HG02588 (cell line): ENCODE measurements around the gene STC2.
A peak's percentile ranks its signal among the peaks of the same experiment; 100 is the strongest.
"Not testable (repeated sequence)": the region's sequence is repeated elsewhere in the genome, so short reads cannot be mapped to it uniquely, and the experiment has no call there.

Source experiments
- ATAC-seq: cut with Tn5 transposase; IDR thresholded peaks from one replicate; pipeline ENCODE4 v1.9.1; 2021; ENCODE audit warnings: mild to moderate bottlenecking, moderate library complexity; ENCODE audit not compliant: unreplicated experiment

The STC2 gene, protein sequence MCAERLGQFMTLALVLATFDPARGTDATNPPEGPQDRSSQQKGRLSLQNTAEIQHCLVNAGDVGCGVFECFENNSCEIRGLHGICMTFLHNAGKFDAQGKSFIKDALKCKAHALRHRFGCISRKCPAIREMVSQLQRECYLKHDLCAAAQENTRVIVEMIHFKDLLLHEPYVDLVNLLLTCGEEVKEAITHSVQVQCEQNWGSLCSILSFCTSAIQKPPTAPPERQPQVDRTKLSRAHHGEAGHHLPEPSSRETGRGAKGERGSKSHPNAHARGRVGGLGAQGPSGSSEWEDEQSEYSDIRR

DNA sequence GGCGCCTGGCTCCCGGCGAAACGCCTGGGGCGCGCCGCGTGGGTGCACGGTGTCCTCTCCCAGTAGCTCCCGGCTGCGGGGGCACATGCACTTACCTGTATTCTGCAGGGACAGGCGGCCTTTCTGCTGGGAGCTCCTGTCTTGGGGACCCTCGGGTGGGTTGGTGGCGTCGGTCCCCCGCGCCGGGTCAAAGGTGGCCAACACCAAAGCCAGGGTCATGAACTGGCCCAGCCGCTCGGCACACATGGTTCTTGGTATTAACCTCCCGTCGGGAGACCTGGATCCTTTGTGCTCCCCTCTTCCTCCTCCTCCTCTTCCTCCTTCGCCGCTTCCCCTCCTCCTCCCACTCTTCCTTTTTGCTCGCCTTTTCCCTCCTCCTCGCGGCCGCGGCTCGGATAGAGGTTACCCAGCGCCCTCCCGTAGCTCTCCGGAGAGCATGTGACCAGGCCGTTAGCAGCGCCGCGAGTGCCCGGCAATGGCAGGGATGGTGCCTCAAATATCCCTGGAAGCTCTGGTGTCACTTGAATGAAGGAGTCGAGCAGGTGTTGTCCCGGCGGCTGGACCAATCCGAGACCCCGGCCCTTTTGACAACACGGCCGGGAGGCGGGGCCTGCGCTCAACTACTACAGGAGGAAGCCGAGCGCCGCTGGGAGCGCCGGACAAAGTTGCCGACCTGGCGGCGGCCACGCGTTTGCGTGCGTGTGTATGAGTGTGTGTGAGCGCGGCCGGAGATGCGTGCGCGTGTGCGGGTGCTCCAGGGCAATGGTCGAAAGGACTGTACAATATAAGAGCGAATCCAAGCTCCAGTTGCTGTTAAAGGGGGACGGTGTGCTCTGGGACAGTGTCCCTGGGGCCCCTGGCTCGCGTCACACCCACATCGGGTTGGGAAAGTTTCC is at the start of gene STC2:
Gene STC2, minus strand, starts transcription at position 467 of the 896 bp plus-strand sequence. Its CDS starts 221 bp downstream, at position 246.
- ATAC-seq: peak; percentile 56

DNA sequence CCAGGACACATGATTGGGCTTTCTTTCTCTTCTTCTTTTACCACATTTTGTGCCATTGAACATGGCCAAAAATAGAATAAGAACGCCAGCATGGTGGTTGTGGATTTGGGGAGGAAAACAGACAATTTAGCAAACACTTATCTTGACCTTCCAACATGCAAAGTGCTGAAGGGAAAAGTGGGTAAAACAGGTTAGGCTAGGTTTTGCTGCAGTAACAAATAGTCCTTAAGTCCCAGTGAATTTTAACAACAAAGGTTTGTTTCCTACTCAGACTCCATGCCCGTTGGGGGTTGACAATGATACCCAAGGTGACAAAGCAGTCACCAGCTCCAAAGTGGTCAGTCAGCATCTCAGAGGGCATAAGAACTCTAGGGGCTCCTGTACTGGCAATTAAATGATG is 43.2 kb upstream of the STC2 start:
- ATAC-seq: no peak

DNA sequence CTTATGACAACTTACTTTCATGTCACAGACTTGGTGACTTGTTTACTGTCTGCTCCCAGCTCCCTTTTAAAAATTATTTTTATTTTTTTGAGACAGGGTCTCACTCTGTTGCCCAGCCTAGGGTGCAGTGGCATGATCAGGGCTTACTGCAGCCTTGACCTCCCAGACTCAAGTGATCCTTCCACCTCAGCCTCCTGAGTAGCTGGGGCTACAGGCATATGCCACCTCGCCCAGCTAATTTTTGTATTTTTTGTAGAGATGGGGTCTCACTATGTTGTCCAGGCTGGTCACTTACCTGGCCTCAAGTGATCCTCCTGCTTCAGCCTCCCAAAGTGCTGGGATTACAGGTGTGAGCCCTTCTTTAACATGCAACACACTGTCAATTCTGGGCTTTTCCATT is 35.2 kb upstream of the STC2 start:
- not testable (repeated sequence) for ATAC-seq

DNA sequence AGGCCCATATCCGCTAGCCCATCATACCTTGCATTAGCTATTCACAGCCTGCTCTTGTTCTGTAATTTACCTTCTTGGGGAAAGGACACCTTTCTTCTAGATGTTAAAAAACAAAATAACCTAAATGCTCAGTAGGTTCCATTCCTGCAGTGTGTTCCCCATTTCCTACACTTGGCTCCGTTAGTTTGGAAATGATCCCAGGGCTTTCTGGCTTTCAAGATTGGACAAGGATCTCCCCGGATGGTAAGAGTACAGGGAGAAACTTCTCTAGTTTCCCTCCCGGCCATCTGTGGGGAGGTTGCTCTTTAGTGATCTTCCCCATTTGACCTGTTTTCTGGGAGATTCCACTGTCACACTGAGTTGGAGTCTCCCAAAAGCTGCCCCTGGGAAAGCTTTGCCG is 27.3 kb upstream of the STC2 start:
- ATAC-seq: no peak

DNA sequence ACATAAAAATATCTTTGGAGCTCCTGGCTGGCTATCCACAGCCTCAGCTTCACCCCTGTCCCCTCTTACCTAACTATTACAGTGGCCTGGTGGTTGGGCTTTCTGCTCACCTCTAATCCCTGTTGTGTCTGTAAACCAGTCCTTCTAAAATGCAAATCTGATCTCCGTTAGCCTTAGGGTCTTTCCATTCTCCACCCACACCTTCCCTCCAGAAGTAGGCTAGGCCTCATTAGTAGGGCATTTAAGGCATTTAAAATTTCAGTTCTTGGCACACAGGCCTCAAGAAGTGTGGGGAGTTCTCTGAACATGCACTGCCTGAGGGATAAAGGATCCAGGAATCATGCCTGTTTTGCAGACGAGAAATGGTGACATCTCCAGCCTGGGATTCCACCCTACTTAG is 26.4 kb upstream of the STC2 start:
- no peak for ATAC-seq

DNA sequence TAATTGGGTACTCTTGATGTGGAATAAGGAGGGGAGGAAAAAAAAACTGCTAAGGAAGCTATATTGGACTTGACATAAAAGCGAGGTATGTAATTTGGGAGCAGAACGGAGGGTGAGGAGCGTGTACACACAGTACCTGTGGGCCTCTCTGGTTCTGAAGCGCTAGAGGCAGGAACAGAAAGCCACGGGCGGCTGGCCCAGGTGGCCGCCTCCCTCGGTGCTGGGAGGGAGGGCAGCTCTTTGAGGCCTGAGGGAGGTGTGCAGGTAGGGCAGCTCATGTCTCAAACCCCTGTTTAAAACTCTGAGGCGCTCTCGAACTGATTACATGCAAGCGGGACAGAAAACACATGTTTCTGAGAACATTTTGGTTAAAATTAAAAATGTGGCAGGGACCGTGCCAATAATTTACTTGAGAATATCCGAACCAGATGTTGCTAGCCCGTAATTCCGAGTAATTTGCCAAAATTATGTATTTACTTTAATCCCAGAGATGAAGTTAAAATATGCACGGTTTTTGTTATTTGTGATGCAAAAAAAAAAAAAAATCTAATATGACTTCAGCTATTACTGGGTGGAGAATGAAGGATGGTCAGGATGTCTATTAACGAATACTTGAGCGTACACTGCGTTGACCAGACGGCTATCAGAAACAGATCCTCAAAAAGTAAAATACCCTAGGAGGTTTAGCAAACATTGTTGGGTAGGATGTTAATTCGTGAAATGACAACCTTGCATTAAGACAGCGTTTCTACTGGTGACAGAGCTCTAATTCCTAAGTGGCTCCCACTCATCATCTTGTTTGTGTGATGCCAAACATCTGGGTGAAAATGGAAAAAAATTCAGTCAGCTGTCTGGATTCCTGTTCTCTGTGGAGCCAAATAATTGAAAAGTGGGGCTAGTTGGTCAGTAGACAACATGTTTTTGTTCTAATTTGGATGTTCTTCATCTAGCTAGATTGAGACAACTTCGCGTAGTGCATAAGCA is 24.4 kb upstream of the STC2 start:
- ATAC-seq: no peak

DNA sequence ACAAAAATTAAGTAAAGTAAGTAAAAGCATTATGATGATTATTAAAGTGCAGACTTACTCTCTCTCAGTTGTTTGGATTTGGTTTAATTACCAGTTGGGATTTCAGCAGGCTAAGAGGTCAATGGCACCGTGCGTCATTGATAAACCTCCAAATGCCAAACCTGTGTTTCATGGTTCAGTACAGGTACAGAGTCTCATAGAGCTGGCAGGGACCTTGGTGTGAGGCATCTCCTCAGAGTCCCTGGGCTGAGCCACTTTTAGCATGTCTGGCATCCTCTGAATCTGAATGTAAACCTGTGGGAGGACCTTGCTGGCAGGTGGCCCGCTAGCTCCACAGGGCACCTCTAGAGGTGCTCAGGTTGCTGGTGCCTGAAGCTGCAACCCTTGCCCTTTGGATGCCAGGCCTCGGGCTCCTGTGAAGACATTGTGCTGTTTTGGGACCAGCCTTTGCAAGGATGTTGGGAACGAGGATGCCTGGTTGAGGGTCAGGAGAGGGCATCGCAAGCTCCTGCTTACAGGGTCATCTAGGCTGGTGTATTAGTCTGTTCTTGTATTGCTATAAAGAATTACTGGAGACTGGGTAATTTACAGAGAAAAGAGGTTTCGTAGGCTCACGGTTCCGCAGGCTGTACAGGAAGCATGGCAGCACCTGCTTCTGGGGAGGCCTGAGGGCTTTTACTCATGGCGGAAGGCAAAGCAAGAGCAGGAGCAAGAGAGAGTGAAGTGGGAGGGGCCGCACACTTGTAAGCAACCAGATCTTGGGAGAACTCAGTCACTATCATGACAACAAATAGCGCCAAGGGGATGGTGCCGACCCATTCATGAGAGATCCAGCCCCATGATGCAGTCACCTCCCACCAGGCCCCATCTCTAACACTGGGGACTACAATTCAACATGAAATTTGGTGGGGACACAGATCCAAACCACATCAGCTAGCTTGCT is 14.9 kb upstream of the STC2 start:
- ATAC-seq: no peak

DNA sequence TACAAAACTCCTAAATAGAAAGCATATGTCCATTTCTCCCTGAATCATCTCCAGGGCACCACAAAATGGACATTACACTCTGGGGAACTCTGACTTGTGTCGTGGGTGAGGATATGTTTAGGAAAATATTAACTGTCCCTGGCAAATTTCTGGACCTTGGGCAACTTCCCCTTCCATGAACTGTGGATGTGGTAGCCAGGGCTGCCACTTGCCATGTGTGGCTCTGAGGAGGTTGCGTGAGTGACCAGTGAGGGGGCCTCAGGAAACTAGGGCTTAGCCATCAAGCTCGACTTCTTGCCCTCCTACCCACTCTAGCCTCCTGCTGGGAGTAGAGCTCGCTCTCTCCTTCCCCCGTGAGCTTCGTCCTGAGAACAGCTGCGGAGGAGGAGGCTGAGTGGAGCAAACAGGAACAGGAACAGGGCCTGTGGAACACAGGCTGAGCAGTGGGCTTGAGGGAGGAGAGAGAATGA is 13.8 kb upstream of the STC2 start:
- ATAC-seq: no peak

DNA sequence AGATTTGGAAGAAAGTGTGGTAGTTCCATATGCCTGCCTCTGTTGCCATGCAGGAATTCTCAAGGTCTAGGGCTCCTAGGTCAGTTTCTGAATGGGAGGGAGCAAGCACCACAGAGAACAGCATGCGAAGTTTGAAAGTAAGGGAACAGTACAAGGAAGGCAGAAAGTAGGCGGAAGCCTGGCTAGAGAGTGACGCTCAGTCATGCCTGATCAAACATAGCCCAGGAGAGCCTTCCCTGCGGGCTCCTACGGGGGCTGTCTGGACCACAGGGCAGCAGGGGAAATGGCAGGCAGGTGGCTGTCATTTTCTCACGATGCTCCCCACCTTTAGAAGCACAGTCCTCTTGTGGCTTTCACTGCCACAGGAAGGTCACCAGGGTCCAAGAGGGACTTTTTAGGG is 12.8 kb upstream of the STC2 start:
- ATAC-seq: no peak

DNA sequence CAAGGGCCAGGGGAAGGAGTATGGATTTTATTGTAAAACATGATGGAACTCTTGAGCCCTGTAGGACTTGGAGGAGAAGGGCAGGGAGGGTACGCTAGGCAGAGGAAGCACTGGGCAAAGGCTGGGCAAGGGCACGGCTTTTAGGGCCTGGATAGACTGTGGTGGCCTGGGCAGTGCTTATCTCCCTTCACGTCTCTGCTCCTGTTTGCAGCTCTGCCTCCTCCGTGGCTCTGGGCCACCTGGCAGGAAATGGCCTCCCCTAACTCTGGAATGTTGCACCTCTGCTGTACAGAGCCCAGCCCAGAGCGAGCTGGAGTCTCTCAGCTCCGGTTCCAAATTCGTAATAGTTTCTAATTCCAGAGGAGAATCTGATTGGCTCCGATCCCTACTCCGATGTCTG is 12.2 kb upstream of the STC2 start:
- no peak for ATAC-seq

DNA sequence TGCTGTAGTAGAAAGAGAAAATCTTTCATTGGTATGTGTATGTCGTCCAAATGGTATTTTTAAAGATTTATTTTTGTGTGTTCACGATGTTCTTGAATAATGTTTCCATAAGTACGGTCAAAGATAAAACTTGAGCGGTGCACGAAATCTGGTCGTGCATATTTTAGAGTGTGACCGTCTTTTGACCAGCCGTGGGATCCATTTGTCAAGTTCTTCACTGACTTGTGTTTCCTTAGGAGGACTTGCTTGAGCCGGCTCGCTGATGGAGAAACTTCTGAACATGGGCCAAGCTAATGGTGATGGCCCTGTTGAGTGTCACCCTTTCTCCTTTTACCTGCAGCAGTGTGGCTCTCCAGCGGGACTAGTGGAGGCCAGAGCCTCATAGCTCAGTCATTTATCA is 11.1 kb upstream of the STC2 start:
- no peak for ATAC-seq

DNA sequence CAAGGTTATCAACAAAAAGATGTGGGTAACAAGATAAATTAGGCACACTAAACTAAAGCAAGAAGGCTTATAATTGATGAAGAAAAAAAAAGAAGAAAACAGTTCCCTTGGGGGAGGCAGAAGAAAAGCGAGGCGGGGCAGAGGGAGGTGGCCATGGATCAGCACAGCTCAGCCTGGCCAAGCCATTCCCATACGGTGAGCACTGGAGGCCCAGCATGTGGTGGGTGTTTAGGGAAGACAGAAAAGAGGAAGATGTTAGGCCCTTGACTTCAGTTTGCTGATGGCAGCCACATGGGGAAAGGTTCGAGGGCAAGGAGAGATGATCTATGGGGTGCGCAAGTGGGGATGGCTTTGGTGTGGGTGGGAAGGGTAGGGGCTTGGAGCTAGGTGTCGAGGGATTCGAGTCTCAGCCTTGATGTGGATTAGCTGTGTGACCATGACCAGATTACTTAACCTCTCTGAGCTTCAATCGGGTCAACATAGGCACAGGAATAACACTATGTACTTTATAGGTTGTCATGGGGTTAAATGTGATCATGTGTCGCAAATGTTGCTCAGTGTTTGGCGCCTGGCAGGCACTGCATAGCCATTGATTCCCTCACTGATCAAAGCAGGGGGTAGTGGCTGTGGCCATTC is 10.3 kb upstream of the STC2 start:
- ATAC-seq: no peak

DNA sequence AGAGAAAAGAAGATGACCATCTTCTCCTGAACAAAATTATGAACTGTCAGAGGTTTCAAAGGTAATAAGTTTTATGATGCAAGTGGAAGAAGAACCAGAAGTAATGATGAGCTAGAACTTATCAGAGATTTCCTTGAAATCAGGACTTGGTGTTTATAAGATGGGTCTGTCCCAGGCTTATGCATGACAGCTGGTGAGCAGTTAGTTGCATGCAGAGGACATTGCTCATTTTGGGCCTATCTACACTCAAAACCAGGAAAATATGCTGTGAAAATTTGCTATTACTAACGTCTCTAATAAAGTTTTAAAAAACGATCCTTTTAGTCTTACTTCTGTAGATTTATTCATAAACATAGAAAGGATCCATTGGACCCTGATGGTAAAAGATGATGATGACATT is 6.6 kb upstream of the STC2 start:
- no peak for ATAC-seq

DNA sequence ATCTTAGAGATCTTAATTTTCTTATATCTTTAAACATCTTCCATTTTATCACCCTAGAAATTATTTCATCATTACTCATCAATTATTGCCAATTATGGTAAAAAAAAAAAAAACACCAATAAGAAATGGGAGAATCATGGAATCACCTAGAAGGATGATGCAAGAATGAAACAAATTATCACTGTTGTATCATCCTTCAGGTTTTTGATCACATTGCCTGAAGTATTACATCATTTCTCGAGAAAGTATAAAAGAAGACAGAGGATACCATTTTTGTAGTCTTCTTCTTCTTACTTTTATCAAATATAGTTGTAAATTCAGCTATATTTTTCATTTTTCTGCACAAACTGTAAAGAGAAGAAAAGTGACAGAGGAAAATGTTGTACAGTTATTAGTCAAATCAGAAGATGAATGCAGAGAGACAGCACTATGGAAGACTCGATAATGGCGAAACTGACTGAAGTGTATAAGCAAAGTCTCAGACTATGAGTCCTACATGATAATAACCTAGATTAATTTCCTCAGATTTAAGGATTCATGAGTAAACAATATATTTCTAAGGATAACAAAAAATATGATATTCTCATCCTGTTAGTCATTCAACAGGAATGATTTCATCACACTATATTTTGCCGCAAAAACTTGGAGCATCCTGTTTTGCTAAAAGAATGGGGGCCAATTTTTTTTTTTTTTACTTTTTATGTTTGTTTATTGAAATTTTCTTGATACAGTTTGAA is 5.9 kb upstream of the STC2 start:
- ATAC-seq: no peak

DNA sequence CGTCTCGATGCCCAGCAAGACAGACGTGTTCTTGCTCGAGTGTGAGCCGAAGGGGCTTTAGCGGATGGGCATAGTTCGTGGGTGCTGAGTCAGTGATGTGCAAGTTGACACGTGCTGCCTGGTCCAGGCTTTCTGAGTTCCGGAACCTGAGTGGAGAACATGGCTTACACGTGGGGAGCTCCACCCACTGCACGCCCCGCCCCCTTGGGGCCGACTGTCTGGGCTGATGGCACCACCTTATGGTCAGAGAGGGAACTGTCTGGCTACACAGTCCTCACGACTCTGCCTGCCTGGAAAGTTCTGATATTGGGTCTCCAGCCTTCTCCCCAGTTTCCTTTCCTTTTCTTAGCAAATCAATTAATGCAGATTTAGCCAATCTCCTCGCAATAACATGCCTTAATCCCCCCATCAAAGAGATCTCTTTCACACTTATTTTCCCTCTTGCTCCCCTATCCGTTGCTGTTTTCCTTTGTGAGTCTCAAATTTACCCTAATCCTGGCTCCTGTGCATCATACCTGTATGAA is 3.8 kb upstream of the STC2 start:
- ATAC-seq: peak; percentile 44

DNA sequence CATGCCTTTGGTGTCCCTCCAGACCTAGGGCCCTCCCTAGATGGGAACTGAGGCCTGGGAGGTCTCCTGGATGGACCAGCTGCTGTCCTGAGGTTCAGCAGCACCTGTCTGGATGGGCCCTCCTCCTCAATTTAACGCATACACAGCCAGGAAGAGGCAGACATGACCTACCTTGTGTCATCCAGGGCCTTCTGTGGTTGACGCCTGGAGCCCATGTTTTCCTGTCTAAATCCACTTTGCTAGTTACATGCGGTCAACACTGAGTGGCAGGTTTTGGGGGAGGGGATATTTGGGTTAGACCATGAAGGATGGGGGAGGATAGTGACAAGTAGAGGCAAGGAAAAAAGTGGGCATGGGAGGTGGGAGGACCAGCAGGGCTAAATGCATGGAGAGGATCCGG is 3.1 kb upstream of the STC2 start:
- no peak for ATAC-seq

DNA sequence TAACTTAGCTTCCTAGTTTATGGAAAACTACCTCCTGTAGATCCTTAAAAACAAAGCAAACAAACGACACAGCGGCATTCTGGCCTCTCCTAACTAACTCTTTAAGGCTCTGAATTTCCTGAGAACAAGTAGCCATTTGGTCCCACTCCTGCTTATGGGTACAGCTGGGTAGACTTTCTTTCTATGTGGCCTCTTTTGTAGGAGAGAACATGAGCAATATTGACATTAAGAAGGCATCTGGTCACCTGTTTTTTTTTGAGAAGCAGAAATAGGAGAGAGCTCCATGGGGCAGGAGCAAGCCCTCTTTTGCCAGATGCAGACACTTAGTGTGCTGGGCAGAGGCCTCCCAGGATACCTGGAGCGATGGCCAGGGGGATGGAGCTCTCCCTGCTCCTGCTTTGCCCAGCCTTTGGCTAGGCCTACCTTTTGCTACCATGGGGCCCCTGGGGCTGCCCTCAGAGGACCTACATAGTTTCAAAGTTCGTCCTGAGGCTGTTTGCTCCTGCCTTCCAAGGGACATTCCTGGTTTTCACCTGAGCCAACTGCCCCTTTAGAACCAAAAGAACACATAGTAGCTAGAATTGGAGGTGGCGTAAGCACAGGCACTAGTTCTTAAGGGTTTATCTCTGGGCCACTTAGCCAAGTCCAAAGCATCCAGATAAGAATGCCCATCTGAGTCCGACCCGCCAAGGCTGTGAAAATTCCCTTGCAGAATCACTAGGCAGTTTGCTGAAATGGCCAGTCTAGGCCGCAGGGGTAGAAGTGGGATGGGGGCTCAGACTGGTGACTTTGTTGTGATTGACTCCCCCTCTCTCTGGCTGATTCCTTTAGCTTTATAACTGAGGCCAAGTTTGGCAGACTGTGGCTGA is 2.4 kb upstream of the STC2 start:
- no peak for ATAC-seq
